Measurements from ENCODE around the gene CAMK2G.

CAMK2G gene

DNA sequence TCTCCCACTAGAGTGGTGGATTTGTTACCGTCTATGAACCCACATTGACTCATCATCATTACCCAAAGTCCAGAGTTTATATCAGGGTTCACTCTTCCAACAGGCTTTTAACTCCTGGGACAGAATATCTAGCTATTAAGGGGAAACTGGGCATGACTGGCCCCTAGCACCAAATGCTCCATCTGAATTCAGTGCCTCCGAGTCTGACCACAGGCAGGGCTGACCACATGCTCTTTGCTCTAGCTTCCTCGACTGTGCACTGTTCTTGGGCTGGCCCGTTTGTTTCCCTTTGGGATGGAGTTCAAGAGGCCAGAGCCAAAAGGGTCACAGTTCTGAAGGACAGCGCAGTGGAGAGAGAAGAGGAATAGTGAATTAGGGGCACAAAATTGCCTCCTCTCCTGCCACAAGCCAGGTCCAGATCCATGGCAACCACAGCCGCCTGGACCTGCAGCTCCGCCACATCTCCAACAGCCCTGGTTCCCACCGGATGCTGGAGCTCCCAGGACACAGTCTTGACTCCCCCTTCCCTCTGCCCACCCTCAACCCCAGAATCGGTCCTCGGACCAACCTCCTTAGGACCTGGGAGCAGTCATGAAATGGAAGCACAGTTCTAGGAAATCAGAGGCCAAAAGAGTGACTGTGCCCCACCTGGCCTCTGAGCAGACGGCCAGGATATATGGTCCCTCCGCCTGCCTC lies 16.2 kb downstream of the CAMK2G start:
- Mint-ChIP-seq H3K27me3 (no peaks in the 10 kb centered on the region), H3K27ac (peak overlapping the region; percentile 80), H3K4me1 (peaks cover 73% of the 10 kb centered on the region), H3K9me3 (no peaks in the 10 kb centered on the region), H3K36me3 (peaks cover 58% of the 10 kb centered on the region), H3K4me3 (no peak overlapping the region)
- CTCF ChIA-PET, result interaction anchor here (1.5 to 14.9 kb wide), 6 partner anchors 8 to 82 kb away, joined by 4 to 406 read pairs (median 7); partner anchors contain the start of gene CAMK2G
- DNase-seq, result no peak

DNA sequence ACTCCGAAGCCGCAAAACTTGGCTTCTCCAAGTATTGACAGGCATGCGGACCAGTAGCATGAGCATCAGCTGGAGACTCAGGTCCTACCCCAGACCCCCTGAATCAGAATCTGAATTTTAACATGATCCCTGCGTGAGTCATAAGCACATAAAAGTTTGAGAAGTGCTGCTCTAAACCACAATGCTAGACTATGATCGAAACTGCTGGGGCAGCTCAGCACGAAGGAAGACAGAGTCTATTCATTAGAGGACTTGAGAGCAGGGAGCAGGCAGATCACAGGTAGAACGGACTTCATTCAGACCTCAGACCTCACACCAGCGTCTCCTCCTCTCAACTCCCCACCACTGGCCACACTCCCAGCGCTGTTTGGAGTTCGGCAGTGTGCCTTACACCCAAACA lies 16.9 kb downstream of the CAMK2G start:
- Mint-ChIP-seq H3K9me3 (no peaks in the 10 kb centered on the region), H3K4me3 (peak overlapping the region; percentile 43), H3K36me3 (peaks cover 56% of the 10 kb centered on the region), H3K4me1 (peaks cover 67% of the 10 kb centered on the region), H3K27ac (peak overlapping the region; percentile 80), H3K27me3 (no peaks in the 10 kb centered on the region)
- CTCF ChIA-PET, result interaction anchor here (1.3 to 14.9 kb wide), 6 partner anchors 8 to 83 kb away, joined by 3 to 406 read pairs (median 6); partner anchors contain the start of gene CAMK2G
- DNase-seq, result peak; percentile 58

DNA sequence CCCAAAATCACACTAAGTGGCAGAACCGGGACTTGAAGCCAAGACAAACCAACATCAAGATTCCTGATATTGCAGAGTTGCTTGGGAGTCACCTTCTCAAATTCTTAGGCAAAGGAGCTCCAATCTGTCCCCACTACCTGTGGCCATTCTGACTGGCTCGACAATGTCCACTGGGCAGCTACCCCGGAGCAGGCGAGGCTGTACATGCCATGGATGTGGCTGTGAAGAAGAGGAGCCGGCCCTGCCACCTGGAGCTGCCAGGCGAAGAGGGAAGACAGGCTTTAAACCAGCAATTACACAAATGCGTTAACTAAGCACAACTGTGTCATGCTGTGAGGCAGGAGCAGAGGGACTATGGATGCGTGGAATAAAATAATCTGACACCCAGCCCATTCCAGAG lies 18.1 kb downstream of the CAMK2G start:
- no peak for DNase-seq
- Mint-ChIP-seq H3K4me3 (no peak overlapping the region), H3K4me1 (peaks cover 59% of the 10 kb centered on the region), H3K9me3 (no peaks in the 10 kb centered on the region), H3K27me3 (no peaks in the 10 kb centered on the region), H3K27ac (no peak overlapping the region), H3K36me3 (peaks cover 62% of the 10 kb centered on the region)
- CTCF ChIA-PET, result interaction anchor here (1.8 to 14.9 kb wide), 4 partner anchors 9 to 85 kb away, joined by 5 to 406 read pairs (median 6); partner anchors contain the start of gene CAMK2G

DNA sequence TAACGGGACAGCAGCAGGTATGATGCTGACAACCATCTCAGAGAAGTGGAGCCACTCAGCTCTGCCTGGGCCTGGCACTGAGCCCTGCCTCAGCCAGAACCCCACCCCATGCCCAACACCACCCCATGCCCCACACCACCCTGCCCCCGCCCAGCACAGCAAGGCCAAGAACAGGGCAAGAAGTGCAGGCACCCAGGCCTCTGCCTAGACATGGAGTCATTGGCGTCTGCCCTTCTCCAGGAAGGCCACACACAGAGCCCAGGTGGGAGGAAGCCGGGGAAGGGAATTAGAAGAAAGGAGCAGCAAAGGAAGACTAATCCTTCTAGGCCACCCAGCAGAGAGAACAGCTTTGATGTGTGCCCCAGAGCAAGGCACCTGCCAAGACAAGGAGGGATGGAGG lies 18.9 kb downstream of the CAMK2G start:
- no peak for DNase-seq
- peaks cover 63% of the 10 kb centered on the region for H3K36me3 Mint-ChIP-seq
- no peak overlapping the region for H3K27ac Mint-ChIP-seq

DNA sequence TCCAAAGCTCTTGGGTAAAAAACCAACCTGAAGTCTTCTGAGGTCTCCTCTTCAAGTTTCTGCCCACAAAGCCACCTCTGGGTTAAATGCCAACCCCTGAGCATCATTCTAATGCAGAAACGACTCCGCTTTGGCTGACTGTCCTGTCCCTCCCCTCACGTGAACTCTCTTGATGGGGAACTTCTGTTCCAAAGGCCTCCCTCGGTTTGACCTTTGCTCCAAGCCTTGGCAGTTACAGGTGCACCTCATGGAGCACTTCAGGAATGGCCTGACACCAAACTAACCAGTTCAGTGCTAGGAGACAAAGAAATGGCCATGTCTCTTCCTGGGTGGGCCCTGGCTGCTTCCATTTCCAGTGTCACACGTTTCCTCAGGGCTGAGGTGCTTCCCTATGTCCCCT lies 20.0 kb downstream of the CAMK2G start:
- no peak for DNase-seq
- Mint-ChIP-seq H3K27ac (peak overlapping the region; percentile 4), H3K4me1 (peaks cover 52% of the 10 kb centered on the region), H3K36me3 (peaks cover 58% of the 10 kb centered on the region), H3K9me3 (no peaks in the 10 kb centered on the region), H3K4me3 (no peak overlapping the region), H3K27me3 (no peaks in the 10 kb centered on the region)
- CTCF ChIA-PET, result interaction anchor here (1.3 to 14.9 kb wide), 2 partner anchors 18 to 25 kb away, joined by 3 to 406 read pairs; partner anchors contain the start of gene CAMK2G

More for the DNA sequence above, 18.9 kb downstream of the CAMK2G start:
- H3K9me3 Mint-ChIP-seq, result no peaks in the 10 kb centered on the region
- H3K4me3 Mint-ChIP-seq, result no peak overlapping the region
- no peaks in the 10 kb centered on the region for H3K27me3 Mint-ChIP-seq
- H3K4me1 Mint-ChIP-seq, result peaks cover 55% of the 10 kb centered on the region
- CTCF ChIA-PET, result interaction anchor here (14.9 kb wide), 1 partner anchor 24 kb away, joined by 406 read pairs; the partner anchor contains the start of gene CAMK2G

DNA sequence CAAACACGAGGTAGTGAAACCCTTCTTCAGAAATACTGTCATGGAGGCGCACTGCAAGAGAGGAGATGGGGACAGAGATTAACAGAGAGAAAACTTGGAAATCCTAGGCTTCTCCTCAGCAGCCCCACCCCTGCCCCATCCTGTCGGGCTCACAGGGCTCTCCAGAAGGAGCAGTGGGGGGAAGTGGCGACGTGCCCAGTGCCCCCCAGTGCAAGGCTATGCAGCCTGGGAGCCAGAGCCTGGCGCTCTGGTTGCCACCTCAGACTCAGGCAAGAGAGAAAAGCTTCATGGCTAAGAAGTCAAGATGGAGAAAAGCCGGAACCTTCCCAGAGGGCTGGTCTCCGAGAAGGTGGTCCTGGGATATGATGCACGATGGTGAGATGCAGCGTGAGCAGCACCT lies 21.2 kb downstream of the CAMK2G start:
- CTCF ChIA-PET, result interaction anchor here (1.3 to 14.9 kb wide), 2 partner anchors 19 to 26 kb away, joined by 3 to 406 read pairs; partner anchors contain the start of gene CAMK2G
- peaks cover 64% of the 10 kb centered on the region for H3K36me3 Mint-ChIP-seq
- H3K4me1 Mint-ChIP-seq, result peaks cover 49% of the 10 kb centered on the region
- H3K27ac Mint-ChIP-seq, result no peak overlapping the region
- DNase-seq, result no peak
- H3K9me3 Mint-ChIP-seq, result no peaks in the 10 kb centered on the region
- H3K4me3 Mint-ChIP-seq, result no peak overlapping the region
- no peaks in the 10 kb centered on the region for H3K27me3 Mint-ChIP-seq

DNA sequence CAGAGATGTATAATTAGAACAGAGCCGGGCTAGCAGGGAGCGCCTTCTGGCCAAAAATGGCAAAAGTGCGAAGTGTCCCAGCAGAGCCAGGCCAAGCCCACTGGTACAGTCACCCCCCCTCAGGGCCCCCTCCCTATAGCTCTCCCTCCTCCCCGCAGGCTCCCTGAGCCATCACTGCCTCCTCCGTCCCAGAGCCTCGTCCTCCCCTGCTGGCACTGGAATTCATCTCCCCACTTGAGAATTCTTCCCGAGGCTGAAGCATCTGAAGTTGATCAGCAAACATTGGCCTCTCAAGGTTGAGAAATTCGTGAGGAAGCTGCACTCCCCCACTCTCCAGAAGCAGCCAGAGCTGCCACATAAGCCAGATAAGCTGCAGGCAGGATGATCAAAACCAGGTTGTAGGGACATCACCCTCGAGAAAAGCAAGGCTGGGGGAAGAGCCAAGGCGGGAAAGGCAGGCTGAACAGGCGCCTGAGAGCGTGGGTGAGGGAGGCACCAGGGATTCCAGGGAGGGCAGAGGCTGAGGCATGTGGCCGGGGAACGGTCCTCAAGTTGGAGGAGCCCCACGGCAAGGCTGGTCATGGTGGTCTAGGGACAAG lies 23.4 kb downstream of the CAMK2G start:
- no peak for DNase-seq
- Mint-ChIP-seq H3K36me3 (peaks cover 65% of the 10 kb centered on the region), H3K4me1 (peaks cover 27% of the 10 kb centered on the region), H3K27ac (no peak overlapping the region), H3K4me3 (no peak overlapping the region), H3K9me3 (no peaks in the 10 kb centered on the region), H3K27me3 (no peaks in the 10 kb centered on the region)
- CTCF ChIA-PET, result interaction anchor here (0.8 to 14.9 kb wide), 5 partner anchors 13 to 89 kb away, joined by 3 to 406 read pairs (median 19); partner anchors contain the start of gene CAMK2G

- Mint-ChIP-seq H3K4me3 (no peak overlapping the region), H3K36me3 (peaks cover 68% of the 10 kb centered on the region), H3K27ac (no peak overlapping the region), H3K4me1 (peaks cover 21% of the 10 kb centered on the region), H3K27me3 (no peaks in the 10 kb centered on the region), H3K9me3 (no peaks in the 10 kb centered on the region)
- DNase-seq, result no peak
- CTCF ChIA-PET, result interaction anchor here (0.7 to 14.9 kb wide), 14 partner anchors 9 to 231 kb away, joined by 3 to 406 read pairs (median 4); partner anchors contain the start of gene CAMK2G
Observed at GRCh38 chr10:73850211-73850610, 24.1 kb downstream of the CAMK2G start.

GRCh38 chr10:73848821-73849489 lies 25.4 kb downstream of the CAMK2G start:
- Mint-ChIP-seq H3K27ac (peak overlapping the region; percentile 80), H3K4me3 (no peak overlapping the region), H3K4me1 (peaks cover 21% of the 10 kb centered on the region), H3K9me3 (no peaks in the 10 kb centered on the region), H3K27me3 (no peaks in the 10 kb centered on the region), H3K36me3 (peaks cover 68% of the 10 kb centered on the region)
- CTCF ChIA-PET, result interaction anchor here (0.8 to 14.9 kb wide), 19 partner anchors 8 to 232 kb away, joined by 3 to 406 read pairs (median 4); partner anchors contain the start of gene CAMK2G
- DNase-seq, result peak; percentile 95

GRCh38 chr10:73847031-73847430 lies 27.3 kb downstream of the CAMK2G start:
- no peak overlapping the region for H3K4me3 Mint-ChIP-seq
- peaks cover 69% of the 10 kb centered on the region for H3K36me3 Mint-ChIP-seq
- H3K4me1 Mint-ChIP-seq, result peaks cover 19% of the 10 kb centered on the region
- H3K27me3 Mint-ChIP-seq, result no peaks in the 10 kb centered on the region
- H3K9me3 Mint-ChIP-seq, result no peaks in the 10 kb centered on the region
- DNase-seq, result no peak
- CTCF ChIA-PET, result interaction anchor here (0.6 to 14.9 kb wide), 9 partner anchors 9 to 363 kb away, joined by 3 to 406 read pairs (median 5); partner anchors contain the start of gene CAMK2G
- H3K27ac Mint-ChIP-seq, result peak overlapping the region; percentile 21

GRCh38 chr10:73843261-73843660 lies 31.1 kb downstream of the CAMK2G start:
- no peaks in the 10 kb centered on the region for H3K9me3 Mint-ChIP-seq
- peaks cover 59% of the 10 kb centered on the region for H3K36me3 Mint-ChIP-seq
- DNase-seq, result no peak
- H3K27me3 Mint-ChIP-seq, result no peaks in the 10 kb centered on the region
- CTCF ChIA-PET, result interaction anchor here (1.0 kb wide), 1 partner anchor 37 kb away, joined by 3 read pairs; no protein-coding TSS in a partner anchor
- H3K4me3 Mint-ChIP-seq, result no peak overlapping the region
- H3K4me1 Mint-ChIP-seq, result no peaks in the 10 kb centered on the region
- no peak overlapping the region for H3K27ac Mint-ChIP-seq

- Mint-ChIP-seq H3K27ac (no peak overlapping the region), H3K36me3 (peaks cover 57% of the 10 kb centered on the region), H3K4me1 (no peaks in the 10 kb centered on the region), H3K4me3 (no peak overlapping the region), H3K27me3 (no peaks in the 10 kb centered on the region), H3K9me3 (no peaks in the 10 kb centered on the region)
- DNase-seq, result no peak
- CTCF ChIA-PET, result interaction anchor here (1.0 kb wide), 1 partner anchor 38 kb away, joined by 3 read pairs; no protein-coding TSS in a partner anchor
Observed at GRCh38 chr10:73842349-73842748, 32.0 kb downstream of the CAMK2G start.

DNA sequence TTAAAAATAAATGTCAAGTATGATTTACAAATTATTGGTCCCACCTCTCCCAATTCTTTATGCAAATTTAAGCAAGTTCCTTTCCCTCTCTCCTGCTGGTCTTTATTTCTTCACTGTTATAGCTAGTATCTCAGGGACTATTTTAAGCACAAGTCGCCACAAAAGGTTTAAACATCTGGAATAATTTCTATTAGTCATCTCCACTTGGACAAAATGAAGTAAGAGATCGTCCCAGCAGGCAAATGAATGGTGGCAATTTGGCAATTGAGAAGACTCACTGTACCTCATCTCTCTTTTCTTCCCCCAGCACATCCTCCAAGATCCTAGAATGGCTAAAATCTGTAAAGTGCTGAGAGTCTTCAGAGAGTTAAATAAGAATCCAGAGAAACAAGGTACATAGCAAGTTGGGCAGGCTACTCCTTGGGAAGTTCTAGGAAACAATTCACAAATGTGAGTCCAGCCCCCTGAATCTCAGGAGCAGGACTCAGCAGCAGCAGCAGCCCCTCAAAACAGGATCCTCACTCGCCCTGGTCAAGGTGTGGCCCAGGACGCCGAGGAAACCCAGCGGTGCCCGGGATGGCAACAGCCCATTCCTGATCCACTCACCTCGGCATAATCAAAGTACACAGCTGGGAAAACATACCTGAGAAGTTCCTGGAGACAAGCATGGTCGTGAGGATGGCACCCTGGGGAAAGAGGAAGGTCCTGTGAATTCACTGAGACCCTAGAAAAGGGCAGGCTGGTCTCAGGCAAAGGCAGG lies 32.6 kb downstream of the CAMK2G start:
- Mint-ChIP-seq H3K9me3 (no peaks in the 10 kb centered on the region), H3K36me3 (peaks cover 56% of the 10 kb centered on the region), H3K27me3 (no peaks in the 10 kb centered on the region), H3K27ac (no peak overlapping the region), H3K4me1 (no peaks in the 10 kb centered on the region), H3K4me3 (no peak overlapping the region)
- CTCF ChIA-PET, result no interaction called here
- no peak for DNase-seq
